SK-MEL-5 (cell line): ENCODE measurements around the gene C17orf100. TPM values are rescaled to one million over a fixed set of nuclear protein-coding genes. Genes with fewer than 3 reads are reported as not detected.
"Not testable (repeated sequence)": the region's sequence is repeated elsewhere in the genome, so short reads cannot be mapped to it uniquely, and the experiment has no call there.

ENCODE experiments used
- DNase-seq: peaks from one replicate; pipeline ENCODE4 v3.0.0-alpha.2; 2016; ENCODE audit warnings: low read depth, low spot score
- in situ Hi-C: cut with HindIII; loops from 2 replicates; pipeline ENCODE4 v1.10.0; 2016; ENCODE audit warnings: low sequenced_read_pairs, high pct_unique_total_duplicates, low pct_unique_long_range_greater_than_20kb
- total RNA-seq: library from RNA; depleted of rRNA; stranded (reverse); fragments of >200 nt; shearing (Covaris generic); gene quantifications from 2 replicates; pipeline ENCODE4 v1.2.3, GENCODE V29; 2014

C17orf100 gene
- total RNA-seq, 1 experiment from 2014 or later, result 1.2 TPM

- in situ Hi-C loops, result no loop called here
- no peak for DNase-seq
Measured at GRCh38 chr17:6681176-6681575, 29.6 kb downstream of the C17orf100 start.

DNA sequence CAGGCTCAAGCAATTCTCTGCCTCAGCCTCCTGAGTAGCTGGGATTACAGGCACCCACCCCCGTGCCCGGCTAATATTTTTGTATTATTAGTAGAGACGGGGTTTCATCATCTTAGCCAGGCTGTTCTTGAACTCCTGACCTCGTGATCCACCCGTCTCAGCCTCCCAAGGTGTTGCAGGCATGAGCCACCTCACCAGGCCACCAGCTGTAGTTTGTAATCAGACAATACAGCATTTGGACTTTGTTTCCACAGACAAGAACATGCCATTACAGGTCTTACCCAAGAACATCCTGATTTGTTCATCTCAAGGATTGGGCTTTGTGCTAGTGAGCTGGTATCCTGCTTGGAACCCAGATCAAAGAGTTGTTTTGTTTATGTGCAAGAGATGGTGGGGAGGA lies 30.1 kb downstream of the C17orf100 start:
- no peak for DNase-seq
- in situ Hi-C loops, result no loop called here

DNA sequence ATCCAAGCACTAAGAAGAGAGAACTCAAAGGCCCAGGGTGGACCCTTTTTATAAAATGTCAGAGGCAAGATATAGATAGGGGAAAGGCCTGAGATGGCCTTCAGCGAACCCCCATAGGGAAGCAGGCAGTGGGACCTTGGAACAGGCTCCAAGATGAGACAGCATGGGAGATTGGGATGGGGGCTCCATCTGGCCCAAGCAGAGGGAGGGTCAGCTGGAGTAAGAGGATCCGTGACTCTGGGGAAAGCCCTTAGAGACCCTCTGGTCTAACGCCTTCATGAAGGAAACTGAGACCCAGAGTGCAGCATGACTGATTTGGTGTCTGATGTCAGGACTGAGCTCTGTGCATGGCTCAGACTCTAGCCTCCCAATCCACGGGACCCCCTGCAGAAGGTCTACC lies 30.8 kb downstream of the C17orf100 start:
- in situ Hi-C loops, result no loop called here
- DNase-seq, result no peak

DNA sequence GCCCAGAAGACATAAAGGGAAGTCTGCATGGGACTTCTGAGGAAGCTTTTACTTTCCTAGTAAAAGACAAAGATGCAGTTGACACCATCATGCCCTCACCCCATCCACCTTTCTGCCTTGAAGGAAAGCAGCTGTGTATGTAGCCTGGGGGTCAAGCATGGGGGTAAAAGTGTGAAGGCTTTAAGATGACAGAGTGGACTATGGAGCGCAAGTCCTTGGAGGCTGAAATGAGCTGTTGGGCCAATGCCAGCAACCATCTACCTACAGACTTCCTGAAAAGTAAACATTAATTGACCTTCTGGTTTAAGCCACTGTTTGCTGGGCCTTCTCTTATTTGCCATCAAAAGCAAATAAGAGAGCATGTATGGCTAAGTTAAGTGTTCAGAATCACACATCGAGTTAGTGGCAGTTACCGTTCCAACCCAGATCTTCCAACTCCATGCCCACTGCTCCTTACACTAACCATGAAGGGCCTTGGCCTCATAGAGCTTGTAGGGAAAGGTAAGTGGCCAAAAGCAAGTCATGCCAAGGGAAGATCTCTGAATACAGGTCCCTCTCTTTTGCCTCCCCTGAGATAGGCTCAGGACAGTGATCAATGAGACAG lies 31.6 kb downstream of the C17orf100 start:
- DNase-seq, result no peak
- in situ Hi-C loops, result no loop called here

- no peak for DNase-seq
- in situ Hi-C loops, result no loop called here
Measured at GRCh38 chr17:6683730-6684459, 32.3 kb downstream of the C17orf100 start.

GRCh38 chr17:6684460-6684783 lies 32.9 kb downstream of the C17orf100 start:
- DNase-seq, result no peak
- in situ Hi-C loops, result no loop called here

- DNase-seq, result no peak
- in situ Hi-C loops, result no loop called here
Measured at GRCh38 chr17:6684881-6685767, 33.6 kb downstream of the C17orf100 start.

DNA sequence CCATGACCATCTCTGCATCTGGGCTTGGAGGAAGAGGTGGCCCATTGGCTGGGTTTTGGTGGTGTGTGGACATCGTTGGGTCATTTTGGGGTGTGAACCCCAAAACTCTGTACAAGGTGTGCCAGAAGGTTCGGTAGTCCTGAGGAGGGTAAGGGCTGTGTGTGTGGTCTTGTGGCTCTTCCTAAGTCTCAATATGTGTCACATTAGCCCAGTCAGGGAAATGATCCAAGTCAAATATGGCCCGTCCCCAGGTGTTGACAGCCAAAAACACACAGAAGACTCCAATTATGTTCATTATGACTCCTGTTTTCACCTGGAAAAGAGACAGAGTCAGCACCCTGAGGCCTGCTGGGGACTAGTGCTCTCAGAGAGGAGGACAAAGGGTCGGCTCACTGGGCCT lies 34.5 kb downstream of the C17orf100 start:
- DNase-seq, result no peak
- in situ Hi-C loops, result no loop called here

- DNase-seq, result no peak
- in situ Hi-C loops, result no loop called here
Measured at GRCh38 chr17:6688944-6689343, 37.4 kb downstream of the C17orf100 start.

- no peak for DNase-seq
- in situ Hi-C loops, result no loop called here
Measured at GRCh38 chr17:6690641-6691040, 39.1 kb downstream of the C17orf100 start.

- in situ Hi-C loops, result no loop called here
Measured at GRCh38 chr17:6691546-6691945, 40.0 kb downstream of the C17orf100 start.

GRCh38 chr17:6691958-6692357 lies 40.4 kb downstream of the C17orf100 start:
- DNase-seq, in situ Hi-C loops: not testable (repeated sequence)

More at GRCh38 chr17:6691546-6691945, 40.0 kb downstream of the C17orf100 start:
- DNase-seq, result no peak

GRCh38 chr17:6695051-6695450 lies 43.5 kb downstream of the C17orf100 start:
- DNase-seq, result no peak
- in situ Hi-C loops, result no loop called here

GRCh38 chr17:6695565-6695964 lies 44.0 kb downstream of the C17orf100 start:
- DNase-seq, result no peak
- in situ Hi-C loops, result no loop called here

DNA sequence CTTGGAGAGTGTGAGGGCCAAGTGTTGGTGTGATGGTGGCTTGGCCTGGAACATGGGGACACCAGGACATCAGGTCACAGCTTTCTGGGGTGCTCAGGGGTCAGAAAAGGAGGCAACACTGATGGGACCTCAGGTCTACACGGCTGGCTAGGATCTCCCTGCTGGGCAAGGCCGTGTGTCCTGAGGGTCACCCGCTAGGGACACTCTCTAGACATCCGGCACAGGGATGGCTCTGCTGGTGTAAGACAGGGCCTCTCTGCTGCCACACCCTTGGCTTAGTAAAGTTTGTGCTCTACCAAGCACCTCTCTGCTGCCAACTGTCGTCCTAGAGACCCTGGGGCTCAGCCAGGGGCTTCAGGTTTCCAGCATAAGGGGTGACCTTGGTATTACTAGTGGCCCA lies 45.3 kb downstream of the C17orf100 start:
- no peak for DNase-seq
- in situ Hi-C loops, result no loop called here

- in situ Hi-C loops, result no loop called here
- DNase-seq, result no peak
Measured at GRCh38 chr17:6698004-6698403, 46.4 kb downstream of the C17orf100 start.

DNA sequence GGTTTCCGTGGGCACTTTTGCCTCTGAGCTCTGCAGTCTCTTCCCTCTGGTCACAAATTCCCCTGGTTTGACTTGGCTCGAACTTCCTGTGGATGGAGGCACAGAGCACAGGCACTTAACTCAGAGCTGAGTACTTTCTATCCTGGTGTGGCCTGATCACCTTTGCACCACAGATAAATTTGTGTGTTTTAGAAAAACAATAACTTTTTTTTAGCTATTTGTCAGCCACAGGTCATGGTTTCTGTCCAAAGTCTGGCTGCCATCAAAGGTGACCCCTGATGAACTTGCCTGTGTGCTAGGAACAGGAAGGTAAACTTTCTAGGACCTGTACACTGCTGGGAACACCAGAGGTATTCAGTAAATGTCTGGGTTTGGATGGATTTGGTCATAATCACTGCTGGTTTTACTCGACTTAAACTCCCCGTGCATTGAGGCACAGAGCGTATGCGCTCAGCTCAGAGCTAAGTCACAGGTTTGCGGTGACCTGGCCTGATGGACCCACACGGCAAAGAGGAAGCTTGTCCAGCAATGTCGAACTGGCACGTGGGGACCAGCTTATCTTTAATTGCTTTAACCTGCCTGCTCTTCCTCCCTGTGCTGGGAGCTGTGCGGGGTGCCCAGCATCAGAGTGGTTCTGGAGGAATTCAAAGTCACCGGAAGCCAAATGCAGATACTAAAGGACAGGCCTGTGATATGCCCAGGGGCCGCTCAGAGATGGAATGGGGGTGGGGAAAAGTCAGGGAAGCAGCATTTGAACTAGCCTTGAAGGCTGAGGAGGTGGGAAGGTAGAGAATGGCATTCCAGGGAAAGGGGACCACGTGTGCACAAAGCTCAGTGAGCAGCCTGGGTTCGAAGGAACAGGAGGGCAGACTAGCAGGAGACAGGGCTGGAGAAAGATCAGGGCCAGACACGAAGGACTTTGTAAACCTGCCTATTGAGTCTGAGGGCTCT lies 48.7 kb downstream of the C17orf100 start:
- in situ Hi-C loops, result no loop called here
- DNase-seq, result no peak

DNA sequence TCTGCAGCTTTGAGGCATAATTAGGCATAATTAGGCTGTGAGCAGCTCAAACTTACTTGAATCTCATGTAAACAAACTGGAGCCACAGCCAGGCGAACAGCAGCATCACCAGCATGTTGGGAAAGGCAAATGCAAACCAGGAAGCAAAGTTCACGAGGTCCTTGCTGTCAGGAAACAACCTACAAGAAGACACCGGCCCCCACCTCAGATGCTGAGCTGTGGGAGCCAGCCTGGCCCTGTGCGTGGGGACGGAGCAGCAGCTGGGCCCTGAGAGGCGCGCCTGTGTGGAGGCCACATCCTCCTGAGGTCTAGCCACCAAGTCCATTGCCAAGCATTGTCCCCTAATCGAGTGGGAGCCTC lies 49.4 kb downstream of the C17orf100 start:
- in situ Hi-C loops, result no loop called here
- no peak for DNase-seq
